H9 (cell line): ENCODE results near the gene TMEM200A. TPM values are rescaled to one million over a fixed set of nuclear protein-coding genes. Genes with fewer than 3 reads are reported as not detected.

ENCODE experiments used
- DNase-seq: peaks from one replicate; pipeline ENCODE4 v3.0.0-alpha.2; 2017
- H2AFZ ChIP-seq: one replicate; pipeline ENCODE4 v1.6.1; 2013; ENCODE audit warnings: mild to moderate bottlenecking, low read length, control low read depth, moderate library complexity
- H2AK5ac ChIP-seq: 2 replicates; pipeline ENCODE4 v1.6.1; 2013; ENCODE audit warnings: low read length, control low read depth, mixed read lengths; ENCODE audit not compliant: insufficient read length
- H2BK120ac ChIP-seq: one replicate; pipeline ENCODE4 v1.6.1; 2013; ENCODE audit warnings: low read depth, mild to moderate bottlenecking, low read length, control low read depth, inconsistent platforms; ENCODE audit not compliant: poor library complexity, severe bottlenecking
- H2BK12ac ChIP-seq: 2 replicates; pipeline ENCODE4 v1.6.1; 2013; ENCODE audit warnings: low read length, control low read depth, mixed read lengths, low read depth; ENCODE audit not compliant: insufficient read length
- H2BK15ac ChIP-seq: 2 replicates; pipeline ENCODE4 v1.6.1; 2013; ENCODE audit warnings: low read depth, low read length, control low read depth
- H2BK20ac ChIP-seq: one replicate; pipeline ENCODE4 v1.6.1; 2013; ENCODE audit warnings: low read depth, mild to moderate bottlenecking, low read length, control low read depth, inconsistent platforms; ENCODE audit not compliant: poor library complexity, severe bottlenecking
- H2BK5ac ChIP-seq: 2 replicates; pipeline ENCODE4 v1.6.1; 2013; ENCODE audit warnings: low read length, control low read depth, mixed read lengths; ENCODE audit not compliant: insufficient read length
- H3K14ac ChIP-seq: 2 replicates; pipeline ENCODE4 v1.6.1; 2013; ENCODE audit warnings: low read length, control low read depth; ENCODE audit not compliant: insufficient read depth
- H3K18ac ChIP-seq: 2 replicates; pipeline ENCODE4 v1.6.1; 2013; ENCODE audit warnings: low read depth, mild to moderate bottlenecking, mixed read lengths, low read length, control low read depth; ENCODE audit not compliant: insufficient read length
- H3K23ac ChIP-seq: 2 replicates; pipeline ENCODE4 v1.6.1; 2013; ENCODE audit warnings: low read length, control low read depth, mixed read lengths, low read depth; ENCODE audit not compliant: insufficient read length
- H3K23me2 ChIP-seq: 2 replicates; pipeline ENCODE4 v1.6.1; 2013; ENCODE audit warnings: low read depth, mild to moderate bottlenecking, mixed read lengths, low read length, control low read depth; ENCODE audit not compliant: insufficient read length, poor library complexity, severe bottlenecking
- H3K27ac ChIP-seq: 2 replicates; pipeline ENCODE4 v1.5.1; 2013; ENCODE audit warnings: low read length, control low read depth, mixed read lengths, low read depth; ENCODE audit not compliant: insufficient read length
- H3K27me3 ChIP-seq: 2 replicates; pipeline ENCODE4 v1.6.1; 2013; ENCODE audit warnings: low read length, control low read depth, inconsistent platforms; ENCODE audit not compliant: insufficient read depth
- H3K4ac ChIP-seq: 2 replicates; pipeline ENCODE4 v1.6.1; 2013; ENCODE audit warnings: low read depth, mild to moderate bottlenecking, control low read depth, inconsistent platforms, low read length, moderate library complexity
- H3K4me1 ChIP-seq: 2 replicates; pipeline ENCODE4 v1.6.1; 2013; ENCODE audit warnings: low read length, control low read depth, inconsistent platforms; ENCODE audit not compliant: insufficient read depth
- H3K4me2 ChIP-seq: 2 replicates; pipeline ENCODE4 v1.6.1; 2013; ENCODE audit warnings: low read length, control low read depth, mixed read lengths; ENCODE audit not compliant: insufficient read length, insufficient read depth
- H3K56ac ChIP-seq: 2 replicates; pipeline ENCODE4 v1.6.1; 2013; ENCODE audit warnings: low read depth, mild to moderate bottlenecking, mixed read lengths, low read length, control low read depth; ENCODE audit not compliant: insufficient read length
- H3K79me1 ChIP-seq: 2 replicates; pipeline ENCODE4 v1.6.1; 2013; ENCODE audit warnings: low read depth, mild to moderate bottlenecking, moderate library complexity, low read length, control low read depth, inconsistent platforms; ENCODE audit not compliant: insufficient read depth, poor library complexity, severe bottlenecking
- H3K79me2 ChIP-seq: 2 replicates; pipeline ENCODE4 v1.6.1; 2013; ENCODE audit warnings: low read length, control low read depth, inconsistent platforms; ENCODE audit not compliant: insufficient read depth
- H3K9ac ChIP-seq: 2 replicates; pipeline ENCODE4 v1.6.1; 2013; ENCODE audit warnings: low read length, control low read depth, mixed read lengths; ENCODE audit not compliant: insufficient read length; ENCODE audit errors: extremely low read depth
- H3K9me3 ChIP-seq: one replicate; pipeline ENCODE4 v1.6.1; 2013; ENCODE audit warnings: low read depth, low read length, inconsistent platforms; ENCODE audit not compliant: control insufficient read depth
- H3T11ph ChIP-seq: one replicate; pipeline ENCODE4 v1.6.1; 2013; ENCODE audit warnings: mild to moderate bottlenecking, low read length, control low read depth, inconsistent platforms
- H4K20me1 ChIP-seq: one replicate; pipeline ENCODE4 v1.6.1; 2013; ENCODE audit not compliant: control insufficient read depth, insufficient read length, insufficient read depth
- H4K5ac ChIP-seq: 2 replicates; pipeline ENCODE4 v1.6.1; 2013; ENCODE audit warnings: low read depth, mild to moderate bottlenecking, mixed read lengths, low read length, control low read depth; ENCODE audit not compliant: insufficient read length
- H4K8ac ChIP-seq: replicated peaks from 2 replicates; pipeline ENCODE4 v1.6.1; 2013; ENCODE audit warnings: low read length, control low read depth, mixed read lengths, low read depth; ENCODE audit not compliant: insufficient read length
- H4K91ac ChIP-seq: 2 replicates; pipeline ENCODE4 v1.6.1; 2013; ENCODE audit warnings: low read depth, mild to moderate bottlenecking, moderate library complexity, mixed read lengths, low read length, control low read depth; ENCODE audit not compliant: insufficient read length
- H3K27ac Mint-ChIP-seq, 3 experiments: 2 replicates in 2 of 3; 3 replicates in 1 of 3; pipeline ENCODE4 v1.8.0; 2020 to 2021; ENCODE audit warnings: mixed read lengths in 3 of 3, mild to moderate bottlenecking in 1 of 3, moderate library complexity in 1 of 3
- H3K27me3 Mint-ChIP-seq: 2 replicates; pipeline ENCODE4 v1.8.0; 2021; ENCODE audit warnings: low read depth, mild to moderate bottlenecking, moderate library complexity, mixed read lengths
- H3K36me3 Mint-ChIP-seq, 3 experiments: 2 replicates in 2 of 3; 3 replicates in 1 of 3; pipeline ENCODE4 v1.8.0; 2020 to 2021; ENCODE audit warnings: low read depth in 3 of 3, mixed read lengths in 3 of 3; ENCODE audit not compliant: insufficient read depth in 1 of 3
- H3K4me1 Mint-ChIP-seq, 2 experiments: 2 replicates each; pipeline ENCODE4 v1.8.0; 2020; ENCODE audit warnings: mixed read lengths in 2 of 2
- H3K4me3 Mint-ChIP-seq, 2 experiments: 2 replicates in 1 of 2; 3 replicates in 1 of 2; pipeline ENCODE4 v1.8.0; 2020 to 2021; ENCODE audit warnings: mild to moderate bottlenecking in 2 of 2, mixed read lengths in 2 of 2, moderate library complexity in 1 of 2
- H3K9me3 Mint-ChIP-seq, 2 experiments: 2 replicates in 1 of 2; 3 replicates in 1 of 2; pipeline ENCODE4 v1.8.0; 2020; ENCODE audit warnings: mild to moderate bottlenecking in 2 of 2, mixed read lengths in 2 of 2, moderate library complexity in 1 of 2
- WGBS: extraction: QIAGEN DNeasy Blood & Tissue Kit; methylation state at CpG from one replicate; pipeline ENCODE4 v1.1.7; 2013; ENCODE audit warnings: missing lambda C conversion rate, low lambda C conversion rate, mixed read lengths; ENCODE audit not compliant: insufficient read length; ENCODE audit errors: extremely low coverage; 5-methylcytosine and 5-hydroxymethylcytosine counted together
- total RNA-seq: library from RNA; stranded (reverse); gene quantifications from 2 replicates; pipeline ENCODE4 v1.2.1, GENCODE V29; 2021
- TF ChIP-seq, protein P1 (sequence below): fragments of 200-600 bp; sonication (generic); conservative IDR thresholded peaks from 3 replicates; pipeline ENCODE4 v1.8.0; 2021; ENCODE audit warnings: antibody characterized with exemption, mild to moderate bottlenecking

TMEM200A gene
- total RNA-seq, 1 experiment from 2014 or later, result 6.1 TPM

DNA sequence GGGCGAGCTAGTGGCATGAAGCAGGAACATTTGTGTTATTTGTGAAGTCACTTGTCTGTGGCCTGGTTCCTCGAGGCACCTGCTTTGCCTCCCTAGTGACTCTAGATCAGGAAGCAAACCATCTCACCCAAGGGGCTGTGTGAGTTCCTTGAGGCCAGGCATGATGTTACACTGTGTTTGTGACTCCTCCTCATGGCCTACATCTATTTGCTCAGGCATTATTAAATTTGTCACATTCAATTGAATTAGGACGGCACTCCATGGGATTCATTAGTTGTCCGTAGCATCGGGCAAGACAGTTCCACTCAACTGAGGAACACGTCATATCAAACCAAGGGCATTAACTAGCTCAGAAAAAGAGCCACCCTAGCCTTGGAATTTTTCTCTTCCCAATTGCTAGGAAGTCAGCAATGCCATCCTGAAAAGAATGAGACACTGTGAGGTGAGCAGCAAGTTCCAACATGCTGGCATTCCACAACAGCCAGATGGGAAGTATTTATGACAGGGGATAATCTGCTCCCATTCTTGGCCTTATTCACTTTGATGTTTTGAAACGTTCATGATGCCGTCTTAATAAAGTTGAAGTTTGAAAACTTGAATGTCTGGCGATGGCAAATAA, 17.2 kb downstream of the TMEM200A start:
- Histone ChIP-seq H3K23me2 (no peaks in the 10 kb centered on the region), H3K79me2 (0 out of 2 replicates have a peak, but pooled peaks cover 2% of the 10 kb centered on the region), H3K4me1 (no peaks in the 10 kb centered on the region; the same call in 1 of the 2 replicates), H4K8ac (no peak overlapping the region), H3K9me3 (no peaks in the 10 kb centered on the region), H2BK5ac (no peak overlapping the region), H2BK20ac (no peak overlapping the region), H3K4me2 (no peak overlapping the region), H3K56ac (no peak overlapping the region), H4K5ac (no peak overlapping the region), H3K9ac (no peak overlapping the region), H2BK12ac (no peak overlapping the region), H2BK15ac (no peak overlapping the region), H4K91ac (no peak overlapping the region), H3K23ac (no peak overlapping the region), H3K27ac (no peak overlapping the region), H3K14ac (no peak overlapping the region), H4K20me1 (no peaks in the 10 kb centered on the region), H2BK120ac (no peak overlapping the region), H3T11ph (no peak overlapping the region), H2AFZ (no peak overlapping the region), H3K79me1 (no peaks in the 10 kb centered on the region), H3K18ac (no peak overlapping the region), H2AK5ac (no peak overlapping the region), H3K4ac (no peak overlapping the region), H3K27me3 (no peaks in the 10 kb centered on the region)
- H3K4me1 Mint-ChIP-seq, result peaks cover 15 to 34% of the 10 kb centered on the region in 2 experiments
- peak overlapping the region in 1 of 3 experiments; percentile 22; a peak in 1 of 7 replicates for H3K27ac Mint-ChIP-seq
- no peaks in the 10 kb centered on the region for H3K27me3 Mint-ChIP-seq
- no peak overlapping the region for H3K4me3 Mint-ChIP-seq
- WGBS, result no CpG with 5 or more reads among the region's 9 CpGs
- TF ChIP-seq, protein P1, sequence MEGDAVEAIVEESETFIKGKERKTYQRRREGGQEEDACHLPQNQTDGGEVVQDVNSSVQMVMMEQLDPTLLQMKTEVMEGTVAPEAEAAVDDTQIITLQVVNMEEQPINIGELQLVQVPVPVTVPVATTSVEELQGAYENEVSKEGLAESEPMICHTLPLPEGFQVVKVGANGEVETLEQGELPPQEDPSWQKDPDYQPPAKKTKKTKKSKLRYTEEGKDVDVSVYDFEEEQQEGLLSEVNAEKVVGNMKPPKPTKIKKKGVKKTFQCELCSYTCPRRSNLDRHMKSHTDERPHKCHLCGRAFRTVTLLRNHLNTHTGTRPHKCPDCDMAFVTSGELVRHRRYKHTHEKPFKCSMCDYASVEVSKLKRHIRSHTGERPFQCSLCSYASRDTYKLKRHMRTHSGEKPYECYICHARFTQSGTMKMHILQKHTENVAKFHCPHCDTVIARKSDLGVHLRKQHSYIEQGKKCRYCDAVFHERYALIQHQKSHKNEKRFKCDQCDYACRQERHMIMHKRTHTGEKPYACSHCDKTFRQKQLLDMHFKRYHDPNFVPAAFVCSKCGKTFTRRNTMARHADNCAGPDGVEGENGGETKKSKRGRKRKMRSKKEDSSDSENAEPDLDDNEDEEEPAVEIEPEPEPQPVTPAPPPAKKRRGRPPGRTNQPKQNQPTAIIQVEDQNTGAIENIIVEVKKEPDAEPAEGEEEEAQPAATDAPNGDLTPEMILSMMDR, result no peak
- no peak for DNase-seq
- peaks cover 0 to 16% (median 2%) of the 10 kb centered on the region in 3 experiments; a peak in 3 of 7 replicates for H3K36me3 Mint-ChIP-seq
- H3K9me3 Mint-ChIP-seq, result no peaks in the 10 kb centered on the region; a peak in 1 of 5 replicates
